Brain microvascular endothelial cell (primary cell): ENCODE results near the gene TCF4.

ENCODE experiments used
- DNase-seq: peaks from one replicate; pipeline ENCODE4 v3.0.0-alpha.2; 2020
- H3K27ac ChIP-seq: fragments of 250-450 bp; sonication (Bioruptor Pico); 2 replicates; pipeline ENCODE4 v1.5.1; 2020; ENCODE audit warnings: mild to moderate bottlenecking, moderate library complexity
- H3K27me3 ChIP-seq: fragments of 250-450 bp; sonication (Bioruptor Pico); replicated peaks from 2 replicates; pipeline ENCODE4 v1.5.1; 2020; ENCODE audit warnings: mild to moderate bottlenecking
- H3K36me3 ChIP-seq: fragments of 250-450 bp; sonication (Bioruptor Pico); replicated peaks from 2 replicates; pipeline ENCODE4 v1.5.1; 2020; ENCODE audit warnings: mild to moderate bottlenecking
- H3K4me3 ChIP-seq: 2 replicates; pipeline ENCODE4 v1.5.1; 2011; ENCODE audit warnings: low read depth, mild to moderate bottlenecking, control low read depth, low read length, moderate library complexity
- CTCF ChIP-seq: IDR thresholded peaks from 2 replicates; pipeline ENCODE4 v1.5.1; 2011; ENCODE audit warnings: low read depth, mild to moderate bottlenecking, moderate library complexity, low read length, control low read depth, inconsistent platforms; ENCODE audit errors: missing control alignments
- in situ Hi-C: cut with HindIII; loops from 2 replicates; pipeline ENCODE4 v1.10.0; 2017; ENCODE audit warnings: low sequenced_read_pairs, low pct_ligation_motif_present

Gene TCF4

GRCh38 chr18:55449412-55450140 lies 138.4 kb downstream of the TCF4 start:
- no peak for TF ChIP-seq CTCF
- Histone ChIP-seq H3K27me3 (no peaks in the 10 kb centered on the region), H3K27ac (no peak overlapping the region), H3K36me3 (no peaks in the 10 kb centered on the region), H3K4me3 (no peak overlapping the region)
- no peak for DNase-seq
- in situ Hi-C loops, result no loop called here

- in situ Hi-C loops, result no loop called here
- H3K36me3 ChIP-seq, result no peaks in the 10 kb centered on the region
Measured at GRCh38 chr18:55448420-55448819, 139.6 kb downstream of the TCF4 start.

GRCh38 chr18:55447672-55448018 lies 140.3 kb downstream of the TCF4 start:
- H3K36me3 ChIP-seq, result no peaks in the 10 kb centered on the region
- H3K4me3 ChIP-seq, result no peak overlapping the region
- no peak for DNase-seq
- in situ Hi-C loops, result no loop called here
- TF ChIP-seq CTCF, result no peak
- H3K27ac ChIP-seq, result no peak overlapping the region
- no peaks in the 10 kb centered on the region for H3K27me3 ChIP-seq

More at GRCh38 chr18:55448420-55448819, 139.6 kb downstream of the TCF4 start:
- no peak for TF ChIP-seq CTCF
- Histone ChIP-seq H3K4me3 (no peak overlapping the region), H3K27ac (no peak overlapping the region), H3K27me3 (no peaks in the 10 kb centered on the region)
- no peak for DNase-seq

- H3K36me3 ChIP-seq, result no peaks in the 10 kb centered on the region
- no peak overlapping the region for H3K27ac ChIP-seq
- in situ Hi-C loops, result no loop called here
Measured at GRCh38 chr18:55446996-55447671, 140.9 kb downstream of the TCF4 start.

GRCh38 chr18:55444536-55444935 lies 143.5 kb downstream of the TCF4 start:
- no peaks in the 10 kb centered on the region for H3K36me3 ChIP-seq
- no peaks in the 10 kb centered on the region for H3K27me3 ChIP-seq
- H3K4me3 ChIP-seq, result no peak overlapping the region
- DNase-seq, result no peak
- no peak for TF ChIP-seq CTCF
- H3K27ac ChIP-seq, result no peak overlapping the region
- in situ Hi-C loops, result no loop called here

More at GRCh38 chr18:55446996-55447671, 140.9 kb downstream of the TCF4 start:
- no peak overlapping the region for H3K4me3 ChIP-seq
- no peak for TF ChIP-seq CTCF
- DNase-seq, result no peak
- no peaks in the 10 kb centered on the region for H3K27me3 ChIP-seq
